Esophagus squamous epithelium (tissue), 4 donors: ENCODE measurements around the gene SERPINB3.

Experiments
- POLR2A ChIP-seq, 4 donors: fragments of 450-650 bp; IDR thresholded peaks; one replicate each; pipeline ENCODE4 v1.6.1; 2017; ENCODE audit warnings: antibody characterized with exemption in 4 of 4, mild to moderate bottlenecking in 4 of 4, moderate library complexity in 3 of 4
- TF ChIP-seq, protein P1 (sequence below), 6 experiments: fragments of 450-650 bp in 4 of 6; fragments of 200-600 bp in 2 of 6; sonication (generic) in 2 of 6; IDR thresholded peaks; one replicate each; pipeline ENCODE4 v1.5.1; 2016 to 2019; ENCODE audit warnings: antibody characterized with exemption in 6 of 6, mild to moderate bottlenecking in 4 of 6, moderate library complexity in 4 of 6

- no peak for TF ChIP-seq POLR2A (IDR thresholded peaks at IDR 0.05)
- TF ChIP-seq, protein P1, sequence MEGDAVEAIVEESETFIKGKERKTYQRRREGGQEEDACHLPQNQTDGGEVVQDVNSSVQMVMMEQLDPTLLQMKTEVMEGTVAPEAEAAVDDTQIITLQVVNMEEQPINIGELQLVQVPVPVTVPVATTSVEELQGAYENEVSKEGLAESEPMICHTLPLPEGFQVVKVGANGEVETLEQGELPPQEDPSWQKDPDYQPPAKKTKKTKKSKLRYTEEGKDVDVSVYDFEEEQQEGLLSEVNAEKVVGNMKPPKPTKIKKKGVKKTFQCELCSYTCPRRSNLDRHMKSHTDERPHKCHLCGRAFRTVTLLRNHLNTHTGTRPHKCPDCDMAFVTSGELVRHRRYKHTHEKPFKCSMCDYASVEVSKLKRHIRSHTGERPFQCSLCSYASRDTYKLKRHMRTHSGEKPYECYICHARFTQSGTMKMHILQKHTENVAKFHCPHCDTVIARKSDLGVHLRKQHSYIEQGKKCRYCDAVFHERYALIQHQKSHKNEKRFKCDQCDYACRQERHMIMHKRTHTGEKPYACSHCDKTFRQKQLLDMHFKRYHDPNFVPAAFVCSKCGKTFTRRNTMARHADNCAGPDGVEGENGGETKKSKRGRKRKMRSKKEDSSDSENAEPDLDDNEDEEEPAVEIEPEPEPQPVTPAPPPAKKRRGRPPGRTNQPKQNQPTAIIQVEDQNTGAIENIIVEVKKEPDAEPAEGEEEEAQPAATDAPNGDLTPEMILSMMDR (IDR thresholded peaks at IDR 0.05), result no peak
These were observed 41.0 kb upstream of the SERPINB3 start, which contains the start of gene SERPINB11 for GRCh38 chr18:63702660-63703059.
